Nasal cavity respiratory epithelium epithelial cell of viscerocranial mucosa (primary cell): Measurements from ENCODE around the gene PHLDA3. TPM values are rescaled to one million over a fixed set of nuclear protein-coding genes. Genes with fewer than 3 reads are reported as not detected.

Experiments
- total RNA-seq: library from RNA; depleted of rRNA; stranded (reverse); fragments of >200 nt; gene quantifications from 2 replicates; pipeline ENCODE4 v1.2.3, GENCODE V29; 2014

The PHLDA3 gene
- 215 and 334 TPM in 2 replicates for total RNA-seq

GRCh38 chr1:201468844-201469644 lies at the start of gene PHLDA3:
PHLDA3 (minus strand) TSS chr1:201469188; CDS start chr1:201468786, 402 bp downstream.

GRCh38 chr1:201506557-201507359 lies 37.8 kb upstream of the PHLDA3 start, which contains the start of gene CSRP1:
CSRP1 (minus strand) TSS chr1:201507123; CDS start chr1:201496303, 10,820 bp downstream.

Other genes with a start within 250 kb of the PHLDA3 start
- gene PKP1, start 185.7 kb downstream of the PHLDA3 start, total RNA-seq, result 241 and 397 TPM in 2 replicates
- 0.68 and 1.3 TPM in 2 replicates for gene TNNT2, start 91.5 kb downstream of the PHLDA3 start, total RNA-seq
- gene LAD1, start 69.9 kb downstream of the PHLDA3 start, total RNA-seq, result 155 and 157 TPM in 2 replicates
- not detected in 2 replicates for gene TNNI1, start 47.5 kb downstream of the PHLDA3 start, total RNA-seq
- gene CSRP1, start 37.9 kb upstream of the PHLDA3 start, total RNA-seq, result 205 and 252 TPM in 2 replicates
- gene NAV1, start 69.9 kb upstream of the PHLDA3 start, total RNA-seq, result 2.4 and 9.1 TPM in 2 replicates